GM12878 (cell line): Measurements from ENCODE around the gene MAD2L1. TPM values are rescaled to one million over a fixed set of nuclear protein-coding genes. Genes with fewer than 3 reads are reported as not detected.

ENCODE experiments used
- ATAC-seq: fragments of 200-7000 bp; cut with Tn5 transposase; 3 replicates; pipeline ENCODE4 v1.9.1; 2020; ENCODE audit warnings: mild to moderate bottlenecking, moderate library complexity
- BruUV-seq: library from RNA; stranded (reverse); fragments of 400-500 nt; replicated peaks from 2 replicates; lab custom pipeline; 2021; lab: Mats Ljungman, UMichigan
- CTCF ChIA-PET: fragments of 300-600 bp; sonication (Branson Sonifier 250); formaldehyde crosslinking; extraction: SDS; loops from one replicate; lab custom pipeline; 2021; ENCODE audit warnings: inconsistent platforms; lab: Yijun Ruan, JAX
- POLR2A ChIA-PET: fragments of 350-600 bp; formaldehyde crosslinking; extraction: SDS; loops from one replicate; lab custom pipeline; 2021; ENCODE audit warnings: inconsistent platforms; lab: Charles Lee
- RAD21 ChIA-PET: fragments of 300-600 bp; sonication (Branson Sonifier 250); formaldehyde crosslinking; loops from one replicate; lab custom pipeline; 2023; ENCODE audit warnings: antibody characterized with exemption; ENCODE audit not compliant: unreplicated experiment; lab: Charles Lee
- SMC1A ChIA-PET: fragments of 300-600 bp; sonication (Branson Sonifier 250); formaldehyde crosslinking; loops from one replicate; lab custom pipeline; 2023; ENCODE audit not compliant: unreplicated experiment, uncharacterized antibody; lab: Charles Lee
- DNase-seq: peaks from one replicate; pipeline ENCODE4 v3.0.0-alpha.2; 2011; ENCODE audit warnings: low read depth, low spot score
- FAIRE-seq: peaks from 3 replicates; lab custom pipeline; 2011; peaks lifted over from hg19 to GRCh38; lab: Jason Lieb, UNC
- H2AFZ ChIP-seq: 2 replicates; pipeline ENCODE4 v1.6.0; 2011; ENCODE audit warnings: low read depth, low read length, control low read depth; ENCODE audit not compliant: control insufficient read depth
- H3K27ac ChIP-seq: 2 replicates; pipeline ENCODE4 v1.5.1; 2011; ENCODE audit warnings: control low read depth; ENCODE audit not compliant: control insufficient read depth, insufficient read depth
- H3K27me3 ChIP-seq, 2 experiments: replicated peaks in 1 of 2; 2 replicates each; pipeline versions ENCODE4 v1.6.0 to v1.6.1; 2011; ENCODE audit warnings: low read length in 1 of 2; ENCODE audit not compliant: control insufficient read depth in 2 of 2, insufficient read depth in 2 of 2
- H3K36me3 ChIP-seq, 2 experiments: 2 replicates each; pipeline ENCODE4 v1.5.1; 2011; ENCODE audit warnings: low read length in 1 of 2; ENCODE audit not compliant: control insufficient read depth in 2 of 2, insufficient read depth in 2 of 2
- H3K4me1 ChIP-seq: 2 replicates; pipeline ENCODE4 v1.6.1; 2011; ENCODE audit warnings: mild to moderate bottlenecking, low read length, moderate library complexity, mixed read lengths; ENCODE audit not compliant: control insufficient read depth, insufficient read depth
- H3K4me2 ChIP-seq: 2 replicates; pipeline ENCODE4 v1.6.0; 2011; ENCODE audit warnings: control low read depth; ENCODE audit not compliant: control insufficient read depth, insufficient read depth
- H3K4me3 ChIP-seq: fragments of 200-600 bp; sonication (generic); 2 replicates; pipeline ENCODE4 v1.5.1; 2016
- H3K79me2 ChIP-seq: 2 replicates; pipeline ENCODE4 v1.6.0; 2011; ENCODE audit warnings: low read length; ENCODE audit not compliant: control insufficient read depth, insufficient read depth
- H3K9ac ChIP-seq: 2 replicates; pipeline ENCODE4 v1.8.0; 2011; ENCODE audit warnings: low read length, control low read depth, mixed read lengths; ENCODE audit not compliant: control insufficient read depth, insufficient read depth
- H3K9me3 ChIP-seq: replicated peaks from 3 replicates; pipeline ENCODE4 v1.5.1; 2011; ENCODE audit warnings: mild to moderate bottlenecking, low read length; ENCODE audit not compliant: control insufficient read depth, insufficient read depth
- H4K20me1 ChIP-seq: 2 replicates; pipeline ENCODE4 v1.6.0; 2011; ENCODE audit not compliant: control insufficient read depth, insufficient read depth
- BACH1 ChIP-seq: fragments of 450-650 bp; IDR thresholded peaks from 2 replicates; pipeline ENCODE4 v1.6.1; 2017; ENCODE audit warnings: mild to moderate bottlenecking, borderline replicate concordance
- BHLHE40 ChIP-seq, 2 experiments: fragments of 450-650 bp in 1 of 2; IDR thresholded peaks; 2 replicates each; pipeline ENCODE4 v1.6.1; 2011 to 2017; ENCODE audit warnings: low read depth in 2 of 2, borderline replicate concordance in 1 of 2, improper control_type of control experiment in 1 of 2, low read length in 1 of 2, mild to moderate bottlenecking in 1 of 2
- BMI1 ChIP-seq: fragments of 450-650 bp; IDR thresholded peaks from 2 replicates; pipeline ENCODE4 v1.6.1; 2016; ENCODE audit warnings: mild to moderate bottlenecking, moderate library complexity, borderline replicate concordance
- CHD1 ChIP-seq: IDR thresholded peaks from 2 replicates; pipeline ENCODE4 v1.6.1; 2012; ENCODE audit warnings: low read depth, low read length, improper control_type of control experiment
- CTCF ChIP-seq, 3 experiments: IDR thresholded peaks in 2 of 3; conservative IDR thresholded peaks in 1 of 3; 2 replicates each; pipeline ENCODE4 v1.5.1; 2011; ENCODE audit warnings: low read depth in 3 of 3, low read length in 3 of 3, mild to moderate bottlenecking in 3 of 3, control low read depth in 2 of 3, moderate library complexity in 2 of 3, inconsistent platforms in 1 of 3, mixed read lengths in 1 of 3; ENCODE audit not compliant: control insufficient read depth in 2 of 3, insufficient read depth in 1 of 3; ENCODE audit errors: extremely low read depth in 1 of 3
- HCFC1 ChIP-seq: fragments of 150-350 bp; IDR thresholded peaks from 2 replicates; pipeline ENCODE4 v1.6.1; 2014; ENCODE audit warnings: low read length
- KAT2A ChIP-seq: conservative IDR thresholded peaks from 2 replicates; pipeline ENCODE4 v1.6.1; 2011; ENCODE audit warnings: low read depth, low read length; ENCODE audit not compliant: control insufficient read depth
- NFYB ChIP-seq: IDR thresholded peaks from 2 replicates; pipeline ENCODE4 v1.6.1; 2011; ENCODE audit warnings: low read depth, mild to moderate bottlenecking, low read length, improper control_type of control experiment, moderate library complexity; ENCODE audit not compliant: insufficient read depth
- RELA ChIP-seq: fragments of 450-650 bp; IDR thresholded peaks from 2 replicates; pipeline ENCODE4 v1.8.0; 2014; ENCODE audit warnings: borderline replicate concordance; ENCODE audit not compliant: partially characterized antibody
- SREBF1 ChIP-seq: IDR thresholded peaks from 2 replicates; pipeline ENCODE4 v1.6.1; 2012; ENCODE audit warnings: mild to moderate bottlenecking, low read length
- STAT1 ChIP-seq: fragments of 450-650 bp; conservative IDR thresholded peaks from 2 replicates; pipeline ENCODE4 v1.6.1; 2014; ENCODE audit warnings: antibody characterized with exemption, mild to moderate bottlenecking
- SUPT20H ChIP-seq: IDR thresholded peaks from 2 replicates; pipeline ENCODE4 v1.6.1; 2011; ENCODE audit warnings: low read depth, mild to moderate bottlenecking, low read length, moderate library complexity, borderline replicate concordance; ENCODE audit not compliant: control insufficient read depth
- SUZ12 ChIP-seq: fragments of 200-600 bp; sonication (generic); IDR thresholded peaks from one replicate; pipeline ENCODE4 v1.6.1; 2018; ENCODE audit warnings: antibody characterized with exemption, mild to moderate bottlenecking; ENCODE audit not compliant: unreplicated experiment
- TAF1 ChIP-seq: IDR thresholded peaks from 2 replicates; pipeline ENCODE4 v1.6.1; 2011; ENCODE audit warnings: mild to moderate bottlenecking, low read depth, low read length, borderline replicate concordance
- TBL1XR1 ChIP-seq: IDR thresholded peaks from 2 replicates; pipeline ENCODE4 v1.6.1; 2012; ENCODE audit warnings: low read depth, low read length, improper control_type of control experiment
- WRNIP1 ChIP-seq: IDR thresholded peaks from 2 replicates; pipeline ENCODE4 v1.6.1; 2011; ENCODE audit warnings: low read depth, low read length, improper control_type of control experiment, borderline replicate concordance
- YY1 ChIP-seq: IDR thresholded peaks from 2 replicates; pipeline ENCODE4 v1.6.1; 2011; ENCODE audit warnings: low read depth, mild to moderate bottlenecking, low read length
- ZNF274 ChIP-seq: IDR thresholded peaks from one replicate; pipeline ENCODE4 v1.8.0; 2011; ENCODE audit not compliant: insufficient read length, insufficient read depth
- WGBS: methylation state at CpG from one replicate; pipeline ENCODE4 v1.1.6; 2016; ENCODE audit warnings: low lambda C conversion rate; ENCODE audit not compliant: insufficient replicate concordance, insufficient coverage; ENCODE audit errors: missing lambda C conversion rate; 5-methylcytosine and 5-hydroxymethylcytosine counted together
- in situ Hi-C: fragments of 300-500 bp; cut with MboI; formaldehyde crosslinking; loops from 9 replicates; pipeline ENCODE4 v1.14.3; 2018; ENCODE audit warnings: mixed read lengths
- intact Hi-C: fragments of 100-400 bp; cut with micrococcal nuclease; formaldehyde crosslinking; loops from one replicate; pipeline ENCODE4 v1.14.2; 2022; ENCODE audit not compliant: unreplicated experiment
- polyA plus RNA-seq, 11 experiments: library from polyadenylated mRNA; depleted of rRNA in 4 of 11; unstranded in 6 of 11; stranded (reverse) in 5 of 11; fragments of >200 nt; fragmentation: Nextera tagmentation in 4 of 11; fragmentation: Illumina TruSeq in 1 of 11; extraction: Ambion mirVana in 4 of 11; extraction: Trizol in 1 of 11; gene quantifications; 1 replicate in 1 of 11; 2 replicates in 10 of 11; pipeline versions ENCODE4 v1.2.1 to v1.2.3, GENCODE V29; 2011 to 2016; ENCODE audit warnings: inconsistent platforms in 2 of 11, missing spikeins in 2 of 11, low read depth in 1 of 11
- total RNA-seq, 4 experiments: library from RNA; depleted of rRNA in 3 of 4; stranded (reverse); fragments of >200 nt in 3 of 4; fragmentation: Illumina TruSeq in 1 of 4; extraction: Trizol in 1 of 4; gene quantifications; 2 replicates each; pipeline versions ENCODE4 v1.2.1 to v1.2.3, GENCODE V29; 2013 to 2021
- TF ChIP-seq, protein P1 (sequence below): fragments of 450-650 bp; IDR thresholded peaks from 2 replicates; pipeline ENCODE4 v1.6.1; 2018; ENCODE audit warnings: mild to moderate bottlenecking, low read depth, moderate library complexity; ENCODE audit not compliant: partially characterized antibody

Gene MAD2L1
- total and polyA plus RNA-seq, 10 of the 15 experiments (the other 5 are each of a cell fraction or from before 2014, with no cell fraction given) = 58.1 to 407 (median 110) TPM

- H3K4me1 ChIP-seq = no peaks in the 10 kb centered on the region
- in situ Hi-C loops = no loop called here
- no peak for DNase-seq
- H3K9ac ChIP-seq = no peak overlapping the region
- no peak overlapping the region for H3K27ac ChIP-seq
- no peak overlapping the region for H3K4me2 ChIP-seq
- H2AFZ ChIP-seq = no peak overlapping the region
- no peaks in the 10 kb centered on the region for H3K36me3 ChIP-seq
- H3K27me3 ChIP-seq = no peaks in the 10 kb centered on the region
- H4K20me1 ChIP-seq = no peaks in the 10 kb centered on the region
- H3K4me3 ChIP-seq = no peak overlapping the region
- ATAC-seq = no peak
- CTCF ChIA-PET = no interaction called here
- RAD21 ChIA-PET = no interaction called here
- TF ChIP-seq SREBF1 (no peak), BMI1 (no peak), CTCF (IDR thresholded peaks at IDR 0.05 in 2 of 3, conservative IDR thresholded peaks at IDR 0.05 in 1 of 3; ENCODE audit: control insufficient read depth in 2 of 3, extremely low read depth in 1 of 3, insufficient read depth in 1 of 3, low read depth in 3 of 3, low read length in 3 of 3) (no peak), WRNIP1 (no peak), CHD1 (no peak), STAT1 (no peak), BHLHE40 (IDR thresholded peaks at IDR 0.05; ENCODE audit: borderline replicate concordance in 1 of 2, low read depth in 2 of 2, low read length in 1 of 2) (no peak), TAF1 (no peak), ZNF274 (no peak), RELA (no peak), NFYB (no peak), BACH1 (no peak), TBL1XR1 (no peak), SUZ12 (no peak), HCFC1 (no peak), KAT2A (no peak), SUPT20H (no peak), YY1 (no peak)
- TF ChIP-seq, protein P1, sequence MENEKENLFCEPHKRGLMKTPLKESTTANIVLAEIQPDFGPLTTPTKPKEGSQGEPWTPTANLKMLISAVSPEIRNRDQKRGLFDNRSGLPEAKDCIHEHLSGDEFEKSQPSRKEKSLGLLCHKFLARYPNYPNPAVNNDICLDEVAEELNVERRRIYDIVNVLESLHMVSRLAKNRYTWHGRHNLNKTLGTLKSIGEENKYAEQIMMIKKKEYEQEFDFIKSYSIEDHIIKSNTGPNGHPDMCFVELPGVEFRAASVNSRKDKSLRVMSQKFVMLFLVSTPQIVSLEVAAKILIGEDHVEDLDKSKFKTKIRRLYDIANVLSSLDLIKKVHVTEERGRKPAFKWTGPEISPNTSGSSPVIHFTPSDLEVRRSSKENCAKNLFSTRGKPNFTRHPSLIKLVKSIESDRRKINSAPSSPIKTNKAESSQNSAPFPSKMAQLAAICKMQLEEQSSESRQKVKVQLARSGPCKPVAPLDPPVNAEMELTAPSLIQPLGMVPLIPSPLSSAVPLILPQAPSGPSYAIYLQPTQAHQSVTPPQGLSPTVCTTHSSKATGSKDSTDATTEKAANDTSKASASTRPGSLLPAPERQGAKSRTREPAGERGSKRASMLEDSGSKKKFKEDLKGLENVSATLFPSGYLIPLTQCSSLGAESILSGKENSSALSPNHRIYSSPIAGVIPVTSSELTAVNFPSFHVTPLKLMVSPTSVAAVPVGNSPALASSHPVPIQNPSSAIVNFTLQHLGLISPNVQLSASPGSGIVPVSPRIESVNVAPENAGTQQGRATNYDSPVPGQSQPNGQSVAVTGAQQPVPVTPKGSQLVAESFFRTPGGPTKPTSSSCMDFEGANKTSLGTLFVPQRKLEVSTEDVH = no peak
- no peaks in the 10 kb centered on the region for H3K79me2 ChIP-seq
- no peak for FAIRE-seq
- SMC1A ChIA-PET = no interaction called here
- WGBS = 47% methylated on average over 2 of the region's 2 CpGs
- no peaks in the 10 kb centered on the region for H3K9me3 ChIP-seq
- intact Hi-C loops = no loop called here
- no TSS peak for BruUV-seq
- POLR2A ChIA-PET = no interaction called here
Observed at GRCh38 chr4:120026853-120027252, 39.8 kb downstream of the MAD2L1 start.
